Mesodermal cell (in vitro differentiated cells): ENCODE results near the gene CRTC1.

Source experiments
- H3K27ac ChIP-seq: 2 replicates; pipeline ENCODE4 v1.7.0; 2013; ENCODE audit warnings: mild to moderate bottlenecking, low read depth, low read length, moderate library complexity; ENCODE audit not compliant: severe bottlenecking
- H3K36me3 ChIP-seq: 2 replicates; pipeline ENCODE4 v1.7.1; 2013; ENCODE audit warnings: mild to moderate bottlenecking, low read length, moderate library complexity; ENCODE audit not compliant: control insufficient read depth, insufficient read depth
- H3K4me1 ChIP-seq: one replicate; pipeline ENCODE4 v1.7.1; 2013; ENCODE audit warnings: mild to moderate bottlenecking, low read length; ENCODE audit not compliant: insufficient read depth, control insufficient read depth, poor library complexity, severe bottlenecking
- H3K4me3 ChIP-seq: 2 replicates; pipeline ENCODE4 v1.7.0; 2013; ENCODE audit warnings: low read length, control low read depth, mild to moderate bottlenecking; ENCODE audit not compliant: insufficient read depth, poor library complexity, severe bottlenecking; ENCODE audit errors: extremely low read depth
- H3K9me3 ChIP-seq: 2 replicates; pipeline ENCODE4 v1.7.1; 2013; ENCODE audit warnings: mild to moderate bottlenecking, low read length, moderate library complexity; ENCODE audit not compliant: control insufficient read depth
- WGBS, 2 experiments: methylation state at CpG; one replicate each; pipeline ENCODE4 v1.1.5; 2013; ENCODE audit warnings: missing lambda C conversion rate in 2 of 2; ENCODE audit not compliant: insufficient coverage in 2 of 2; 5-methylcytosine and 5-hydroxymethylcytosine counted together

Gene CRTC1

GRCh38 chr19:18704054-18704453 lies 20.6 kb downstream of the CRTC1 start:
- Histone ChIP-seq H3K4me3 (no peak overlapping the region), H3K36me3 (no peaks in the 10 kb centered on the region), H3K27ac (no peak overlapping the region), H3K9me3 (no peaks in the 10 kb centered on the region), H3K4me1 (peaks cover 9% of the 10 kb centered on the region)
- 92 to 100% methylated on average over 2 to 3 of the region's 4 CpGs for WGBS, 2 experiments

GRCh38 chr19:18704971-18705370 lies 21.5 kb downstream of the CRTC1 start:
- Histone ChIP-seq H3K36me3 (no peaks in the 10 kb centered on the region), H3K4me3 (no peak overlapping the region), H3K4me1 (peaks cover 6% of the 10 kb centered on the region), H3K27ac (no peak overlapping the region), H3K9me3 (no peaks in the 10 kb centered on the region)
- 94 to 98% methylated on average over 6 to 7 of the region's 7 CpGs for WGBS, 2 experiments

- no peak overlapping the region for H3K4me3 ChIP-seq
- peaks cover 10% of the 10 kb centered on the region for H3K4me1 ChIP-seq
- no peaks in the 10 kb centered on the region for H3K36me3 ChIP-seq
- H3K9me3 ChIP-seq: no peaks in the 10 kb centered on the region
- WGBS, 2 experiments: 92 to 93% methylated on average over 19 to 23 of the region's 25 CpGs
- no peak overlapping the region for H3K27ac ChIP-seq
Measured at GRCh38 chr19:18708452-18709231, 25.2 kb downstream of the CRTC1 start.

- no peak overlapping the region for H3K4me3 ChIP-seq
- no peaks in the 10 kb centered on the region for H3K9me3 ChIP-seq
- WGBS, 2 experiments: 93% methylated on average over 7 to 10 of the region's 10 CpGs
- no peaks in the 10 kb centered on the region for H3K36me3 ChIP-seq
- H3K4me1 ChIP-seq: peaks cover 11% of the 10 kb centered on the region
- no peak overlapping the region for H3K27ac ChIP-seq
Measured at GRCh38 chr19:18709546-18709945, 26.1 kb downstream of the CRTC1 start.

- no peak overlapping the region for H3K27ac ChIP-seq
- WGBS, 2 experiments: 91 to 100% methylated on average over 2 to 6 of the region's 11 CpGs
- H3K4me1 ChIP-seq: peaks cover 11% of the 10 kb centered on the region
- no peaks in the 10 kb centered on the region for H3K9me3 ChIP-seq
- H3K4me3 ChIP-seq: no peak overlapping the region
- H3K36me3 ChIP-seq: no peaks in the 10 kb centered on the region
Measured at GRCh38 chr19:18710186-18710585, 26.7 kb downstream of the CRTC1 start.

GRCh38 chr19:18710996-18711751 lies 27.7 kb downstream of the CRTC1 start:
- Histone ChIP-seq H3K4me3 (no peak overlapping the region), H3K9me3 (no peaks in the 10 kb centered on the region), H3K4me1 (peaks cover 11% of the 10 kb centered on the region), H3K27ac (no peak overlapping the region), H3K36me3 (no peaks in the 10 kb centered on the region)
- WGBS, 2 experiments: 94 to 95% methylated on average over 22 to 28 of the region's 28 CpGs

GRCh38 chr19:18711893-18712292 lies 28.4 kb downstream of the CRTC1 start:
- Histone ChIP-seq H3K27ac (no peak overlapping the region), H3K4me3 (no peak overlapping the region), H3K36me3 (no peaks in the 10 kb centered on the region), H3K4me1 (peaks cover 11% of the 10 kb centered on the region), H3K9me3 (no peaks in the 10 kb centered on the region)
- 85 to 100% methylated on average over 2 of the region's 3 CpGs for WGBS, 2 experiments

GRCh38 chr19:18712981-18713380 lies 29.5 kb downstream of the CRTC1 start:
- Histone ChIP-seq H3K4me1 (peaks cover 15% of the 10 kb centered on the region), H3K4me3 (no peak overlapping the region), H3K36me3 (no peaks in the 10 kb centered on the region), H3K9me3 (no peaks in the 10 kb centered on the region), H3K27ac (peak overlapping the region; percentile 6)
- 68 to 90% methylated on average over 2 to 5 of the region's 5 CpGs for WGBS, 2 experiments

- H3K36me3 ChIP-seq: no peaks in the 10 kb centered on the region
- peak overlapping the region; percentile 6 for H3K27ac ChIP-seq
- H3K4me3 ChIP-seq: no peak overlapping the region
- 95 to 97% methylated on average over 13 to 15 of the region's 18 CpGs for WGBS, 2 experiments
- H3K4me1 ChIP-seq: peaks cover 15% of the 10 kb centered on the region
- H3K9me3 ChIP-seq: no peaks in the 10 kb centered on the region
Measured at GRCh38 chr19:18713550-18714117, 30.2 kb downstream of the CRTC1 start.

- no peak overlapping the region for H3K4me3 ChIP-seq
- H3K4me1 ChIP-seq: peaks cover 15% of the 10 kb centered on the region
- H3K27ac ChIP-seq: no peak overlapping the region
- no peaks in the 10 kb centered on the region for H3K9me3 ChIP-seq
- H3K36me3 ChIP-seq: no peaks in the 10 kb centered on the region
- 88 to 92% methylated on average over 4 to 5 of the region's 5 CpGs for WGBS, 2 experiments
Measured at GRCh38 chr19:18715416-18715815, 31.9 kb downstream of the CRTC1 start.
